ENCODE results near the gene FOXP1.

Gene FOXP1

DNA sequence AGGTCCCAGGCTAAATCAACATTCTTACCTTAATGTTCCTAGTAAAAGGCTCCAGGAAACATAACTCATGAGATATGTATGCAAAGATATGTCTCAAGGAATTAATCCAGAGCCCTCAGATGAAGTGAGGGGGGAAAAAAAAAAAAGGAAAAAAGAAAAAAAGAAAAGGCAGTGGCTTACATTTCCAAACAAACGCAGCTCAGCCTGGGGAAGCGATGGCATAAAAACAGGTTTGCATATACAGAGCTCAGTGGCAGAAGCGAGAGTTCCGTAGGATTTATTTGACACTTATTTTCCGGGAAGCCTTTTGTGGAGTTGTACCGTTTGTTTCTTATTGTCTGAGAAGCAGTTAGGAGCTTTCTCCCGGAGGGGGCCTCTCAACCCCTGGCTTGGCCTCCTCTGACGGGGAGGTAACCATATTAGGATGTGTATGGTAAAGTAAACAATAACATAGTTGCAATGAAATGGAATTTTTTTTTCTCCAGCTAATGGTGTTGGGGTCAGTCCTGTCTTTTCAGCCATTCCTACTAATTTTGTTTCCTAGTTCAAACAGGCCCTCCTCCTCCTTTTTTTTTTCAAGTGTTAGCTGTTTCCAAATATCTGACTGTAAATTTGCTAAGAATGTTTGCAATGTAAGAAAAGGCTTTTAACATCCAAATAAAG is 338.6 kb downstream of the FOXP1 start:
- no peak overlapping the region for H3K4me3 ChIP-seq (ENCODE audit: low read depth, low read length)

GRCh38 chr3:71244153-71244825 is 339.2 kb downstream of the FOXP1 start:
- Histone ChIP-seq H3K4me3 (ENCODE audit: low read depth, low read length) (no peak overlapping the region), H3K36me3 (ENCODE audit: control insufficient read depth, insufficient read depth, low read length) (no peaks in the 10 kb centered on the region), H3K9me3 (ENCODE audit: control insufficient read depth, low read length) (no peaks in the 10 kb centered on the region), H3K27me3 (ENCODE audit: control insufficient read depth, insufficient read depth, low read length) (no peaks in the 10 kb centered on the region), H3K9ac (no peak overlapping the region), H3K4me2 (ENCODE audit: low read length) (no peak overlapping the region), H3K27ac (no peak overlapping the region), H2AFZ (no peak overlapping the region), H3K4me1 (no peaks in the 10 kb centered on the region), H3K79me2 (no peaks in the 10 kb centered on the region)
- no peak for TF ChIP-seq CTCF (IDR thresholded peaks at IDR 0.05)

More for the DNA sequence above, 338.6 kb downstream of the FOXP1 start:
- TF ChIP-seq CTCF (IDR thresholded peaks at IDR 0.05) = no peak
- H3K79me2 ChIP-seq = no peaks in the 10 kb centered on the region
- H3K4me2 ChIP-seq (ENCODE audit: low read length) = no peak overlapping the region
- no peaks in the 10 kb centered on the region for H3K36me3 ChIP-seq (ENCODE audit: control insufficient read depth, insufficient read depth, low read length)
- H3K9me3 ChIP-seq (ENCODE audit: control insufficient read depth, low read length) = no peaks in the 10 kb centered on the region
- no peaks in the 10 kb centered on the region for H3K27me3 ChIP-seq (ENCODE audit: control insufficient read depth, insufficient read depth, low read length)
- no peaks in the 10 kb centered on the region for H3K4me1 ChIP-seq
- H3K27ac ChIP-seq = no peak overlapping the region
- H3K9ac ChIP-seq = no peak overlapping the region
- H2AFZ ChIP-seq = no peak overlapping the region

- no peaks in the 10 kb centered on the region for H3K79me2 ChIP-seq
- no peaks in the 10 kb centered on the region for H3K27me3 ChIP-seq (ENCODE audit: control insufficient read depth, insufficient read depth, low read length)
- no peak overlapping the region for H3K4me2 ChIP-seq (ENCODE audit: low read length)
- no peak overlapping the region for H3K4me3 ChIP-seq (ENCODE audit: low read depth, low read length)
- no peak for TF ChIP-seq CTCF (IDR thresholded peaks at IDR 0.05)
- H3K9me3 ChIP-seq (ENCODE audit: control insufficient read depth, low read length) = no peaks in the 10 kb centered on the region
- H3K36me3 ChIP-seq (ENCODE audit: control insufficient read depth, insufficient read depth, low read length) = no peaks in the 10 kb centered on the region
- no peak overlapping the region for H3K9ac ChIP-seq
- H2AFZ ChIP-seq = no peak overlapping the region
- H3K27ac ChIP-seq = no peak overlapping the region
- no peaks in the 10 kb centered on the region for H3K4me1 ChIP-seq
Measured at GRCh38 chr3:71243229-71243628, 340.3 kb downstream of the FOXP1 start.

- Histone ChIP-seq H2AFZ (no peak overlapping the region), H3K36me3 (ENCODE audit: control insufficient read depth, insufficient read depth, low read length) (no peaks in the 10 kb centered on the region), H3K4me3 (ENCODE audit: low read depth, low read length) (no peak overlapping the region), H3K9ac (no peak overlapping the region), H3K27ac (no peak overlapping the region), H3K4me2 (ENCODE audit: low read length) (no peak overlapping the region), H3K4me1 (no peaks in the 10 kb centered on the region), H3K79me2 (peaks cover 3% of the 10 kb centered on the region), H3K27me3 (ENCODE audit: control insufficient read depth, insufficient read depth, low read length) (no peaks in the 10 kb centered on the region), H3K9me3 (ENCODE audit: control insufficient read depth, low read length) (no peaks in the 10 kb centered on the region)
- no peak for TF ChIP-seq CTCF (IDR thresholded peaks at IDR 0.05)
Measured at GRCh38 chr3:71241981-71242560, 341.5 kb downstream of the FOXP1 start.

Measured in parathyroid adenoma (tissue), 2 donors.